GM19238 (cell line): ENCODE results near the gene DDR1.

ENCODE experiments used
- DNase-seq: peaks from one replicate; pipeline ENCODE4 v3.0.0; 2011; ENCODE audit warnings: low spot score; ENCODE audit not compliant: insufficient read length

The DDR1 gene

GRCh38 chr6:30880698-30881252 is 3.5 kb upstream of the DDR1 start:
- DNase-seq: no peak

GRCh38 chr6:30881392-30882203 is 2.7 kb upstream of the DDR1 start:
- no peak for DNase-seq

GRCh38 chr6:30882204-30882758 is 2.0 kb upstream of the DDR1 start:
- no peak for DNase-seq

GRCh38 chr6:30882759-30883684 is 1.3 kb upstream of the DDR1 start:
- DNase-seq: peak; percentile 61

- peak; percentile 63 for DNase-seq
Measured at GRCh38 chr6:30884521-30885480, 482 bp downstream of the DDR1 start.

- no peak for DNase-seq
Measured at GRCh38 chr6:30885481-30885998, 1.2 kb downstream of the DDR1 start.

GRCh38 chr6:30885999-30886896 is 1.9 kb downstream of the DDR1 start:
- no peak for DNase-seq

- DNase-seq: no peak
Measured at GRCh38 chr6:30886897-30887255, 2.6 kb downstream of the DDR1 start.

- DNase-seq: no peak
Measured at GRCh38 chr6:30887901-30888815, 3.8 kb downstream of the DDR1 start.

GRCh38 chr6:30888816-30889495 is 4.6 kb downstream of the DDR1 start:
- DNase-seq: no peak

GRCh38 chr6:30889496-30889885 is 5.2 kb downstream of the DDR1 start:
- DNase-seq: no peak

- DNase-seq: no peak
Measured at GRCh38 chr6:30889921-30890645, 5.8 kb downstream of the DDR1 start.

- DNase-seq: no peak
Measured at GRCh38 chr6:30890646-30891449, 6.5 kb downstream of the DDR1 start.

GRCh38 chr6:30891450-30891723 is 7.1 kb downstream of the DDR1 start:
- DNase-seq: no peak

- no peak for DNase-seq
Measured at GRCh38 chr6:30891816-30892538, 7.7 kb downstream of the DDR1 start.
